ENCODE measurements around the gene BICD2.
A peak's percentile ranks its signal among the peaks of the same experiment; 100 is the strongest.
"Not testable (repeated sequence)": the region's sequence is repeated elsewhere in the genome, so short reads cannot be mapped to it uniquely, and the experiment has no call there.

The BICD2 gene

GRCh38 chr9:92790542-92791527, 26.2 kb upstream of the BICD2 start:
- H3K27ac Mint-ChIP-seq: peak overlapping the region; percentile 38
- ATAC-seq (replicated peaks) (peak; percentile 96 to 97), DNase-seq (peak; percentile 61)
- peaks cover 9 to 29% of the 10 kb centered on the region in 2 donors for H3K27me3 Mint-ChIP-seq
- no peak overlapping the region for H3K4me3 Mint-ChIP-seq
- H3K9me3 Mint-ChIP-seq: peaks cover 0 to 8% of the 10 kb centered on the region in 2 donors
- H3K4me1 Mint-ChIP-seq: peaks cover 7 to 11% of the 10 kb centered on the region in 2 donors
- peaks cover 0 to 8% of the 10 kb centered on the region in 2 donors for H3K36me3 Mint-ChIP-seq

GRCh38 chr9:92786298-92786697, 21.7 kb upstream of the BICD2 start:
- Mint-ChIP-seq H3K27ac (no peak overlapping the region), H3K9me3 (peaks cover 0 to 9% of the 10 kb centered on the region in 2 donors), H3K36me3 (peaks cover 0 to 10% of the 10 kb centered on the region in 2 donors), H3K4me3 (no peak overlapping the region), H3K4me1 (peaks cover 7 to 11% of the 10 kb centered on the region in 2 donors), H3K27me3 (peaks cover 2 to 12% of the 10 kb centered on the region in 2 donors)
- ATAC-seq (replicated peaks) (no peak), DNase-seq (no peak)

- H3K9me3 Mint-ChIP-seq: peaks cover 0 to 8% of the 10 kb centered on the region in 2 donors
- ATAC-seq (replicated peaks): no peak
- H3K4me3 Mint-ChIP-seq: no peak overlapping the region
- no peak overlapping the region for H3K27ac Mint-ChIP-seq
- peaks cover 0 to 6% of the 10 kb centered on the region in 2 donors for H3K36me3 Mint-ChIP-seq
- no peak for DNase-seq
- H3K27me3 Mint-ChIP-seq: peaks cover 0 to 6% of the 10 kb centered on the region in 2 donors
- H3K4me1 Mint-ChIP-seq: no peaks in the 10 kb centered on the region
These were observed 17.3 kb upstream of the BICD2 start for GRCh38 chr9:92781899-92782298.

GRCh38 chr9:92780206-92780605, 15.6 kb upstream of the BICD2 start:
- no peaks in the 10 kb centered on the region for H3K36me3 Mint-ChIP-seq
- H3K4me3 Mint-ChIP-seq: no peak overlapping the region
- ATAC-seq (replicated peaks) (no peak), DNase-seq (no peak)
- H3K4me1 Mint-ChIP-seq: no peaks in the 10 kb centered on the region
- H3K27ac Mint-ChIP-seq: no peak overlapping the region
- no peaks in the 10 kb centered on the region for H3K9me3 Mint-ChIP-seq
- H3K27me3 Mint-ChIP-seq: peaks cover 0 to 6% of the 10 kb centered on the region in 2 donors

- no peaks in the 10 kb centered on the region for H3K36me3 Mint-ChIP-seq
- H3K27ac Mint-ChIP-seq: no peak overlapping the region
- H3K27me3 Mint-ChIP-seq: no peaks in the 10 kb centered on the region
- ATAC-seq (replicated peaks) (no peak), DNase-seq (no peak)
- H3K4me1 Mint-ChIP-seq: peaks cover 5 to 6% of the 10 kb centered on the region in 2 donors
- H3K9me3 Mint-ChIP-seq: no peaks in the 10 kb centered on the region
- H3K4me3 Mint-ChIP-seq: no peak overlapping the region
These were observed 10.8 kb upstream of the BICD2 start for GRCh38 chr9:92775466-92775865.

GRCh38 chr9:92774274-92774673, 9.6 kb upstream of the BICD2 start:
- peaks cover 13 to 18% of the 10 kb centered on the region in 2 donors for H3K4me1 Mint-ChIP-seq
- ATAC-seq (replicated peaks): no peak

GRCh38 chr9:92773810-92774209, 9.2 kb upstream of the BICD2 start:
- no peak overlapping the region for H3K4me3 Mint-ChIP-seq
- no peaks in the 10 kb centered on the region for H3K36me3 Mint-ChIP-seq
- peaks cover 13 to 19% of the 10 kb centered on the region in 2 donors for H3K4me1 Mint-ChIP-seq
- no peak overlapping the region for H3K27ac Mint-ChIP-seq
- no peaks in the 10 kb centered on the region for H3K9me3 Mint-ChIP-seq
- no peak for DNase-seq
- no peaks in the 10 kb centered on the region for H3K27me3 Mint-ChIP-seq
- no peak for ATAC-seq (replicated peaks)

More at GRCh38 chr9:92774274-92774673, 9.6 kb upstream of the BICD2 start:
- H3K36me3 Mint-ChIP-seq: no peaks in the 10 kb centered on the region
- no peak overlapping the region for H3K4me3 Mint-ChIP-seq
- no peaks in the 10 kb centered on the region for H3K9me3 Mint-ChIP-seq
- no peak for DNase-seq
- H3K27ac Mint-ChIP-seq: no peak overlapping the region
- H3K27me3 Mint-ChIP-seq: no peaks in the 10 kb centered on the region

- DNase-seq (no peak), ATAC-seq (replicated peaks) (no peak)
- H3K4me1 Mint-ChIP-seq: peaks cover 13 to 24% of the 10 kb centered on the region in 2 donors
- H3K27ac Mint-ChIP-seq: no peak overlapping the region
- no peaks in the 10 kb centered on the region for H3K9me3 Mint-ChIP-seq
- no peaks in the 10 kb centered on the region for H3K36me3 Mint-ChIP-seq
- H3K27me3 Mint-ChIP-seq: no peaks in the 10 kb centered on the region
- no peak overlapping the region for H3K4me3 Mint-ChIP-seq
These were observed 6.7 kb upstream of the BICD2 start for GRCh38 chr9:92771309-92771708.

GRCh38 chr9:92770360-92770995, 5.8 kb upstream of the BICD2 start:
- peak overlapping the region; percentile 93 for H3K27ac Mint-ChIP-seq
- peak; percentile 78 to 82 for ATAC-seq (replicated peaks)

GRCh38 chr9:92769990-92770359, 5.3 kb upstream of the BICD2 start:
- H3K27me3 Mint-ChIP-seq: no peaks in the 10 kb centered on the region
- no peak for ATAC-seq (replicated peaks)
- no peak for DNase-seq
- H3K36me3 Mint-ChIP-seq: no peaks in the 10 kb centered on the region
- H3K4me3 Mint-ChIP-seq: peak overlapping the region; percentile 33 to 34
- H3K4me1 Mint-ChIP-seq: peaks cover 21 to 32% of the 10 kb centered on the region in 2 donors
- H3K9me3 Mint-ChIP-seq: no peaks in the 10 kb centered on the region
- H3K27ac Mint-ChIP-seq: peak overlapping the region; percentile 93

More at GRCh38 chr9:92770360-92770995, 5.8 kb upstream of the BICD2 start:
- Mint-ChIP-seq H3K4me3 (peak overlapping the region; percentile 33 to 34), H3K4me1 (peaks cover 21 to 31% of the 10 kb centered on the region in 2 donors), H3K27me3 (no peaks in the 10 kb centered on the region), H3K9me3 (no peaks in the 10 kb centered on the region), H3K36me3 (no peaks in the 10 kb centered on the region)
- peak; percentile 49 for DNase-seq

- no peaks in the 10 kb centered on the region for H3K9me3 Mint-ChIP-seq
- H3K27ac Mint-ChIP-seq: no peak overlapping the region
- DNase-seq (no peak), ATAC-seq (replicated peaks) (no peak)
- no peaks in the 10 kb centered on the region for H3K36me3 Mint-ChIP-seq
- peaks cover 21 to 32% of the 10 kb centered on the region in 2 donors for H3K4me1 Mint-ChIP-seq
- no peaks in the 10 kb centered on the region for H3K27me3 Mint-ChIP-seq
- no peak overlapping the region for H3K4me3 Mint-ChIP-seq
These were observed 4.7 kb upstream of the BICD2 start for GRCh38 chr9:92769286-92769685.

- not testable (repeated sequence) for H3K4me3 Mint-ChIP-seq; H3K36me3 Mint-ChIP-seq; H3K27ac Mint-ChIP-seq; H3K9me3 Mint-ChIP-seq; ATAC-seq (replicated peaks); H3K27me3 Mint-ChIP-seq; DNase-seq
- H3K4me1 Mint-ChIP-seq: peaks cover 21 to 32% of the 10 kb centered on the region in 2 donors
These were observed 4.2 kb upstream of the BICD2 start for GRCh38 chr9:92768816-92769215.

GRCh38 chr9:92767066-92768054, 2.7 kb upstream of the BICD2 start:
- no peaks in the 10 kb centered on the region for H3K27me3 Mint-ChIP-seq
- no peak for ATAC-seq (replicated peaks)
- H3K27ac Mint-ChIP-seq: peak overlapping the region; percentile 82
- H3K9me3 Mint-ChIP-seq: no peaks in the 10 kb centered on the region
- no peak for DNase-seq
- peaks cover 34 to 47% of the 10 kb centered on the region in 2 donors for H3K4me1 Mint-ChIP-seq
- no peak overlapping the region for H3K4me3 Mint-ChIP-seq
- H3K36me3 Mint-ChIP-seq: no peaks in the 10 kb centered on the region

Data from stimulated activated naive B cell treated with anti-CD40 and anti-IgM and Interleukin-4, amounts not matched to agents 10 μg/mL and 1 μg/mL and 100 μg/mL, for 72 hours (primary cell).